Caki2 (cell line): Measurements from ENCODE around the gene ABCC1. TPM values are rescaled to one million over a fixed set of nuclear protein-coding genes. Genes with fewer than 3 reads are reported as not detected.

ENCODE experiments used
- DNase-seq: peaks from one replicate; pipeline ENCODE4 v3.0.0-alpha.2; 2015; ENCODE audit warnings: low read depth
- in situ Hi-C: cut with HindIII; loops from 2 replicates; pipeline ENCODE4 v1.10.0; 2016; ENCODE audit warnings: low sequenced_read_pairs, low pct_unique_long_range_greater_than_20kb, mixed read lengths
- total RNA-seq: library from RNA; depleted of rRNA; stranded (reverse); fragments of >200 nt; shearing (Covaris generic); gene quantifications from 2 replicates; pipeline ENCODE4 v1.2.3, GENCODE V29; 2014; ENCODE audit warnings: low replicate concordance

Gene ABCC1
- total RNA-seq, 1 experiment from 2014 or later: 51.5 TPM

- in situ Hi-C loops: no loop called here
- DNase-seq: no peak
Observed at GRCh38 chr16:16006650-16007049, 57.2 kb downstream of the ABCC1 start.

- no peak for DNase-seq
- in situ Hi-C loops: no loop called here
Observed at GRCh38 chr16:16007743-16008111, 58.3 kb downstream of the ABCC1 start.

- in situ Hi-C loops: no loop called here
Observed at GRCh38 chr16:16008666-16009065, 59.2 kb downstream of the ABCC1 start.

GRCh38 chr16:16009401-16009800 lies 60.0 kb downstream of the ABCC1 start:
- peak; percentile 88 for DNase-seq

More at GRCh38 chr16:16008666-16009065, 59.2 kb downstream of the ABCC1 start:
- DNase-seq: peak; percentile 53

GRCh38 chr16:16010194-16010593 lies 60.8 kb downstream of the ABCC1 start:
- in situ Hi-C loops: no loop called here
- no peak for DNase-seq

More at GRCh38 chr16:16009401-16009800, 60.0 kb downstream of the ABCC1 start:
- in situ Hi-C loops: no loop called here

- no peak for DNase-seq
- in situ Hi-C loops: no loop called here
Observed at GRCh38 chr16:16012144-16012543, 62.7 kb downstream of the ABCC1 start.

GRCh38 chr16:16013812-16014211 lies 64.4 kb downstream of the ABCC1 start:
- no peak for DNase-seq
- in situ Hi-C loops: no loop called here

GRCh38 chr16:16014329-16015224 lies 65.2 kb downstream of the ABCC1 start:
- in situ Hi-C loops: no loop called here
- peak; percentile 74 for DNase-seq

- in situ Hi-C loops: no loop called here
- DNase-seq: no peak
Observed at GRCh38 chr16:16015849-16016248, 66.4 kb downstream of the ABCC1 start.

- in situ Hi-C loops: no loop called here
- DNase-seq: no peak
Observed at GRCh38 chr16:16016388-16016964, 67.1 kb downstream of the ABCC1 start.

GRCh38 chr16:16017812-16018211 lies 68.4 kb downstream of the ABCC1 start:
- in situ Hi-C loops: no loop called here
- no peak for DNase-seq

GRCh38 chr16:16018705-16019104 lies 69.3 kb downstream of the ABCC1 start:
- in situ Hi-C loops: no loop called here
- DNase-seq: no peak

- peak; percentile 47 for DNase-seq
- in situ Hi-C loops: no loop called here
Observed at GRCh38 chr16:16019488-16019887, 70.1 kb downstream of the ABCC1 start.

GRCh38 chr16:16020291-16020690 lies 70.9 kb downstream of the ABCC1 start:
- no peak for DNase-seq
- in situ Hi-C loops: no loop called here

- no peak for DNase-seq
- in situ Hi-C loops: no loop called here
Observed at GRCh38 chr16:16021020-16021419, 71.6 kb downstream of the ABCC1 start.

GRCh38 chr16:16021646-16021987 lies 72.2 kb downstream of the ABCC1 start:
- DNase-seq: no peak
- in situ Hi-C loops: no loop called here

- in situ Hi-C loops: no loop called here
- DNase-seq: peak; percentile 98
Observed at GRCh38 chr16:16021988-16022682, 72.7 kb downstream of the ABCC1 start.

- DNase-seq: no peak
Observed at GRCh38 chr16:16022683-16023064, 73.3 kb downstream of the ABCC1 start.

GRCh38 chr16:16025214-16025968 lies 76.0 kb downstream of the ABCC1 start:
- DNase-seq: peak; percentile 94
- in situ Hi-C loops: no loop called here

More at GRCh38 chr16:16022683-16023064, 73.3 kb downstream of the ABCC1 start:
- in situ Hi-C loops: no loop called here
